B cell (primary cell): ENCODE results near the gene AGGF1.
A peak's percentile ranks its signal among the peaks of the same experiment; 100 is the strongest.

Experiments used
- CTCF ChIP-seq: fragments of 200-600 bp; IDR thresholded peaks from one replicate; pipeline ENCODE4 v1.8.0; 2022; ENCODE audit warnings: antibody characterized with exemption, mild to moderate bottlenecking
- EZH2 ChIP-seq: IDR thresholded peaks from 2 replicates; pipeline ENCODE4 v1.6.1; 2012; ENCODE audit warnings: borderline replicate concordance, low read depth, mild to moderate bottlenecking, moderate library complexity, low read length; ENCODE audit not compliant: insufficient read depth, poor library complexity, severe bottlenecking

GRCh38 chr5:77086689-77087483, 56.7 kb downstream of the AGGF1 start, which contains the start of gene ZBED3:
- TF ChIP-seq CTCF (peak; percentile 31), EZH2 (no peak)
